GM12891 (cell line): ENCODE data around the gene CARD11.

ENCODE experiments used
- PAX5 ChIP-seq: IDR thresholded peaks from 2 replicates; pipeline ENCODE4 v1.6.1; 2011; ENCODE audit warnings: low read length, moderate library complexity, mild to moderate bottlenecking; ENCODE audit not compliant: insufficient read depth, severe bottlenecking
- POLR2A ChIP-seq: IDR thresholded peaks from 2 replicates; pipeline ENCODE4 v1.6.1; 2011; ENCODE audit warnings: low read depth, low read length, control low read depth
- POLR2AphosphoS5 ChIP-seq: IDR thresholded peaks from 2 replicates; pipeline ENCODE4 v1.6.1; 2011; ENCODE audit warnings: low read depth, low read length, control low read depth
- POU2F2 ChIP-seq: IDR thresholded peaks from 2 replicates; pipeline ENCODE4 v1.6.1; 2011; ENCODE audit warnings: low read depth, mild to moderate bottlenecking, control low read depth, low read length, moderate library complexity
- TAF1 ChIP-seq: IDR thresholded peaks from 2 replicates; pipeline ENCODE4 v1.6.1; 2011; ENCODE audit warnings: low read depth, low read length, control low read depth

GRCh38 chr7:3013975-3014792 is 29.5 kb downstream of the CARD11 start:
- TF ChIP-seq POU2F2 = no peak
- no peak for TF ChIP-seq POLR2AphosphoS5
- TF ChIP-seq TAF1 = no peak
- no peak for TF ChIP-seq POLR2A
- no peak for TF ChIP-seq PAX5
